Measurements from ENCODE around the gene ULK1.
A peak's percentile ranks its signal among the peaks of the same experiment; 100 is the strongest.

The ULK1 gene

GRCh38 chr12:131908092-131909080 is 14.0 kb downstream of the ULK1 start:
- no peak for DNase-seq (ENCODE audit: low spot score)

GRCh38 chr12:131909081-131909751 is 14.8 kb downstream of the ULK1 start:
- no peak for DNase-seq (ENCODE audit: low spot score)

- DNase-seq (ENCODE audit: low spot score): no peak
Measured at GRCh38 chr12:131909752-131910219, 15.4 kb downstream of the ULK1 start.

- no peak for DNase-seq (ENCODE audit: low spot score)
Measured at GRCh38 chr12:131910302-131911027, 16.0 kb downstream of the ULK1 start.

GRCh38 chr12:131911028-131911650 is 16.7 kb downstream of the ULK1 start:
- no peak for DNase-seq (ENCODE audit: low spot score)

- DNase-seq (ENCODE audit: low spot score): no peak
Measured at GRCh38 chr12:131911851-131912477, 17.5 kb downstream of the ULK1 start.

- DNase-seq (ENCODE audit: low spot score): peak; percentile 62
Measured at GRCh38 chr12:131912518-131913274, 18.3 kb downstream of the ULK1 start.

- no peak for DNase-seq (ENCODE audit: low spot score)
Measured at GRCh38 chr12:131913666-131914065, 19.2 kb downstream of the ULK1 start.

- no peak for DNase-seq (ENCODE audit: low spot score)
Measured at GRCh38 chr12:131914179-131914702, 19.8 kb downstream of the ULK1 start.

- no peak for DNase-seq (ENCODE audit: low spot score)
Measured at GRCh38 chr12:131915000-131915689, 20.7 kb downstream of the ULK1 start.

- DNase-seq (ENCODE audit: low spot score): no peak
Measured at GRCh38 chr12:131915823-131916222, 21.4 kb downstream of the ULK1 start.

- DNase-seq (ENCODE audit: low spot score): no peak
Measured at GRCh38 chr12:131916306-131917138, 22.1 kb downstream of the ULK1 start.

- no peak for DNase-seq (ENCODE audit: low spot score)
Measured at GRCh38 chr12:131917139-131917710, 22.8 kb downstream of the ULK1 start.

GRCh38 chr12:131917711-131918306 is 23.4 kb downstream of the ULK1 start:
- DNase-seq (ENCODE audit: low spot score): no peak

- no peak for DNase-seq (ENCODE audit: low spot score)
Measured at GRCh38 chr12:131918311-131919050, 24.1 kb downstream of the ULK1 start.

- no peak for DNase-seq (ENCODE audit: low spot score)
Measured at GRCh38 chr12:131919051-131919347, 24.6 kb downstream of the ULK1 start.

GRCh38 chr12:131919366-131920156 is 25.1 kb downstream of the ULK1 start:
- DNase-seq (ENCODE audit: low spot score): no peak

All from hematopoietic multipotent progenitor cell treated with erythropoietin and hydrocortisone succinate and interleukin-3 and kit ligand, for 15 days (in vitro differentiated cells).